Muscle layer of duodenum (tissue), 2 donors: Measurements from ENCODE around the gene SELENOS.
"Not testable (repeated sequence)": the region's sequence is repeated elsewhere in the genome, so short reads cannot be mapped to it uniquely, and the experiment has no call there.

Source experiments
- H3K27ac ChIP-seq: one replicate; pipeline ENCODE4 v1.7.0; 2013; ENCODE audit warnings: mild to moderate bottlenecking, low read length
- H3K27me3 ChIP-seq: one replicate; pipeline ENCODE4 v1.7.0; 2013; ENCODE audit warnings: low read depth, mild to moderate bottlenecking, control low read depth, low read length
- H3K36me3 ChIP-seq, 2 donors: one replicate each; pipeline ENCODE4 v1.7.0; 2013; ENCODE audit warnings: low read length in 2 of 2, control low read depth in 1 of 2, mild to moderate bottlenecking in 1 of 2; ENCODE audit not compliant: insufficient read depth in 2 of 2, control insufficient read depth in 1 of 2
- H3K4me1 ChIP-seq, 2 donors: one replicate each; pipeline ENCODE4 v1.7.0; 2013; ENCODE audit warnings: low read length in 2 of 2, mild to moderate bottlenecking in 2 of 2, control low read depth in 1 of 2, moderate library complexity in 1 of 2; ENCODE audit not compliant: insufficient read depth in 2 of 2, control insufficient read depth in 1 of 2
- H3K4me3 ChIP-seq, 2 donors: one replicate each; pipeline ENCODE4 v1.7.0; 2013; ENCODE audit warnings: low read length in 2 of 2, low read depth in 1 of 2, mild to moderate bottlenecking in 1 of 2
- H3K9me3 ChIP-seq, 2 donors: one replicate each; pipeline ENCODE4 v1.7.0; 2013; ENCODE audit warnings: low read length in 2 of 2, control low read depth in 1 of 2, mild to moderate bottlenecking in 1 of 2; ENCODE audit not compliant: control insufficient read depth in 1 of 2
- donor health status: healthy.

Gene SELENOS

DNA sequence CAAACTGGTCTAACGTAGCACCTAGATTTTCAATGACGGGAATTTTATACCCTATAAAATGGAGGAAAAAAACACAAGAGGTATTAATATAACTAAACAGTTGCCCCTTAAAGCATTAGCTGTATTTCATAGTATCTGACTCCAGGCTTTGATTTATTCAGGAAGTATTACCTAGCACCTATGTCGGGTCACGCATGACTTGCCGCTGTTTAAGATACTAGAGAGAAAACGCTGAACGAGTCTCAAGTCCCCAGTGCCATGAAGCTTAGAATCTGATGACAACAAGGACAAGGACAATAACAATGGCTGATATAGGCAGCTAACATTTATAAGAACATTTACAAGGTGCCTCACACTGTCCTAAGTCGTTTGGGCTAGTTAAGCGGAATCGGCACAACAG, 15.8 kb upstream of the SELENOS start:
- Histone ChIP-seq H3K36me3 (peaks cover 8 to 16% of the 10 kb centered on the region in 2 donors), H3K27ac (peak overlapping the region; percentile 99), H3K9me3 (no peaks in the 10 kb centered on the region), H3K4me3 (peak overlapping the region; percentile 86 to 99), H3K4me1 (peaks cover 7 to 29% of the 10 kb centered on the region in 2 donors), H3K27me3 (no peaks in the 10 kb centered on the region)

DNA sequence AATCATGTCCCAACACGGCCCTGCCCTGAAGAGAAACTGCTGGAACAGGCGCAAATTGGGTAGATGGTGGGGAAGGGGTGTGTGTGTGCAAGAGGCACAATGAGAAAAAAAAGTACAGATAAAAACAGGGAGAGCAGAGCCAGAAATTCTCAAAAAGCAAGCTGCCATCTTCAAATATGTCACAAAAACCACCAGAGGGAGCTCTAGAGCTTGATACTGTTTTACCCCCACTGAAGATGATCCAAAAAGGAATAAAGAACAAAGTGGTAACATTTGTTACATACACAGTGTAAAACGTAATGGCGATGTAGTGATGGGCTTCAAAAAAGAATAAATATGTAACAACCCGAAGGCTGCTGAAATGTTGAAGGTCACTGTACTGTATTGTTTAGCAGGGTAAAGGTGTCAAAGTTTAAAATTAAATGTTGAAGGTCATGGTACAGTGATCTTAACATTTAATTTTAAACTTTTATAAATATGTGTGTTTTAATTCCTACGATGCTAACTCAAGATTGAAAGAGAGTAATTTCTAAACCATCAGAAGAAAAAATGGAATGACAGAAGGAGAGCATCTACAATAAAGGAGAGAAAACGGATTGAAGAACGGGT, 11.7 kb upstream of the SELENOS start:
- peaks cover 7 to 21% of the 10 kb centered on the region in 2 donors for H3K4me1 ChIP-seq
- no peak overlapping the region for H3K4me3 ChIP-seq
- H3K9me3 ChIP-seq = no peaks in the 10 kb centered on the region
- no peak overlapping the region for H3K27ac ChIP-seq
- H3K36me3 ChIP-seq = peaks cover 27 to 45% of the 10 kb centered on the region in 2 donors
- no peaks in the 10 kb centered on the region for H3K27me3 ChIP-seq

DNA sequence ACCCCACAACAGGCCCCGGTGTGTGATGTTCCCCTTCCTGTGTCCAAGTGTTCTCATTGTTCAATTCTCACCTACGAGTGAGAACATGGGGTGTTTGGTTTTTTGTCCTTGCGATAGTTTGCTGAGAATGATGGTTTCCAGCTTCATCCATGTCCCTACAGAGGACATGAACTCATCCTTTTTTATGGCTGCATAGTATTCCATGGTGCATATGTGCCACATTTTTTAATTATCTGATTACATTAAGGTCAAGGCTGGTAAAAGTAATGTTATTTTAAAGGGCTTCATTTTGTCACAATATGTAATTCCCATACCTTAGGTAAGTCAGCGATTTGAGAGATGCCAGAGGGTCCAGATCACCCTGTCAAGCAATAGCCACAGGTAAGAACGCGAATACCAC, 10.1 kb upstream of the SELENOS start:
- not testable (repeated sequence) for H3K27ac ChIP-seq, H3K4me3 ChIP-seq, H3K27me3 ChIP-seq, H3K9me3 ChIP-seq, H3K4me1 ChIP-seq
- peaks cover 44 to 57% of the 10 kb centered on the region in 2 donors for H3K36me3 ChIP-seq

- peaks cover 51 to 61% of the 10 kb centered on the region in 2 donors for H3K36me3 ChIP-seq
Observed at GRCh38 chr15:101286471-101287114, 9.3 kb upstream of the SELENOS start.

DNA sequence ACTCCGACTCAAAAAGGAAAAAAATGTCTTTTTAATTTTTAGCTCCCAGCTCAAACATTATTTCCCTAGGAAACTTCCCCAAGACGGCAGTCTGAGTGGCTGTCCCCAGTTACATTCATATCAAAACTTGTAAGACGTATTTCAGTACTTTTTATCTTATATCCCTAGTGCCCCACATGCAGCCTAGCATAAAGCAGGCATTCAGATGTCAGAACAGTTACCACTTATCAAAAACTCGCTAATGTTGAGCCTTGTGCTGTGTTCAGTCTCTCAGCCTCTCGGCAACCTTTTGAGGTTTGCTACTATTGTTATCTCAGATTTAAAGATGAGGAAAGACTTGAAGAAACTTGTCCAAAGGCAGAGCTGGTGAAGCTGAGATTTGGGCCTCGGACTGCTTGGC, 6.6 kb upstream of the SELENOS start:
- Histone ChIP-seq H3K36me3 (peaks cover 65 to 68% of the 10 kb centered on the region in 2 donors), H3K4me1 (no peaks in the 10 kb centered on the region), H3K27me3 (no peaks in the 10 kb centered on the region), H3K27ac (no peak overlapping the region), H3K4me3 (no peak overlapping the region), H3K9me3 (no peaks in the 10 kb centered on the region)

More at GRCh38 chr15:101286471-101287114, 9.3 kb upstream of the SELENOS start:
- no peaks in the 10 kb centered on the region for H3K9me3 ChIP-seq
- no peak overlapping the region for H3K27ac ChIP-seq
- H3K4me3 ChIP-seq = no peak overlapping the region
- H3K27me3 ChIP-seq = no peaks in the 10 kb centered on the region
- peaks cover 0 to 1% of the 10 kb centered on the region in 2 donors for H3K4me1 ChIP-seq

GRCh38 chr15:101280007-101280406, 2.7 kb upstream of the SELENOS start:
- H3K4me1 ChIP-seq = peaks cover 0 to 19% of the 10 kb centered on the region in 2 donors
- H3K9me3 ChIP-seq = no peaks in the 10 kb centered on the region
- H3K27me3 ChIP-seq = no peaks in the 10 kb centered on the region
- peaks cover 41 to 55% of the 10 kb centered on the region in 2 donors for H3K36me3 ChIP-seq
- no peak overlapping the region for H3K4me3 ChIP-seq
- no peak overlapping the region for H3K27ac ChIP-seq

DNA sequence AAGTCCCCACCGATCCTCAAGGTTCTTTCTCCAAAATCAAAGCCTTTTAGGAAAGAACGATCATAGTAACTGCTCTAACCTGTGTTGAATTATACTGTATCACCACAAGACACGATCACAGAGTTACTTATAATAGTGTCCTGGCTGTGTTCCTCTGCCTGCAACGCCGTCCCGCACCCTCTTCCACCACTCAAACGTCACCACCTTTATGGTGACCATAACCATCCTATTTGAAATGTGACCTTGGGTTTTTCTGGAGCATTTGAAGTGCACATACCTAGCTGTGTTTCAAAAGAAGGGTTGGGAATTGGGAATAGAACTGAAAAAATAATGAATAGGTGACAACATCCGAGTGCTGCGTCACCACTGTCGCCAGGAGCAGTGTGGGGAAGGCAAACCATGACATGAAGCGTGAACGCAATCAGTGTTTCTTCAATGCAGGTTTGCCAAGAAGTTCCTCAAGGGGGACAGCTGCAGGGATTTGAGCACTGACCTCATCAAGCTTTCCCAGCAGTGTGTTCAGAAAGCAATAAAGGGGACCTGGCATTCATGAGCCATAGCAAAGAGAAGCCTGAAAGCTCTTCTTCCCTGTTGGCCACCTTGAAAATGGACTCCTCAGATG, 769 bp upstream of the SELENOS start:
- peaks cover 0 to 19% of the 10 kb centered on the region in 2 donors for H3K4me1 ChIP-seq
- peak overlapping the region; percentile 20 for H3K27ac ChIP-seq
- H3K36me3 ChIP-seq = peaks cover 48 to 57% of the 10 kb centered on the region in 2 donors
- peak overlapping the region; percentile 40 to 73 for H3K4me3 ChIP-seq
- H3K27me3 ChIP-seq = no peaks in the 10 kb centered on the region
- no peaks in the 10 kb centered on the region for H3K9me3 ChIP-seq

DNA sequence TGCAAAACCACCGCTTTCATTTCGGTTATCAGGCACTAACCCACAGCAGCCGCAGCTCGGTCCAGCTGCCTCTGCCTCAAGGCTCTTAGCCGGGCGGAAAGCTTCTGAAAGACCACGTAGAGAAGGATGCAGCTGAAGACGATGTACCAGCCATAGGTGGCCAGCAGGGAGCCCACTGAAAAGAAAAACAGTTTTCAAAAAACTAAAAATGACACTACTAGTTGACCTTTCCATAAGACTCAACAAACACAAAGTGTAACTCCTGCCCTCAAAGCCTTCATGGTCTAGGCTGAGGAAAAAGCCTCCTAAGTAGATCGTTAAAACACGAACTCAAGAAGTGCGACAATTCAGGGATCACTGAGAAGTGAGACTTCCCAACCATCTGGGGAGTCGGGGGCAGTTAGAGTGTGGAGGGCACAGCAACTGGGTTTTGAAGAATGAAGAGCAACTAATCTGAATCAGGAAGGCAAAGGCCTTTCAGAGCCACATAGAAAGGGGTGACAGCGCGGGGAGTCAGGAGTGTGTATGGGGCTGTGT, 716 bp downstream of the SELENOS start:
- Histone ChIP-seq H3K9me3 (no peaks in the 10 kb centered on the region), H3K27ac (peak overlapping the region; percentile 94), H3K4me1 (peaks cover 0 to 19% of the 10 kb centered on the region in 2 donors), H3K36me3 (peaks cover 50 to 56% of the 10 kb centered on the region in 2 donors), H3K27me3 (no peaks in the 10 kb centered on the region), H3K4me3 (peak overlapping the region; percentile 73 to 87)

DNA sequence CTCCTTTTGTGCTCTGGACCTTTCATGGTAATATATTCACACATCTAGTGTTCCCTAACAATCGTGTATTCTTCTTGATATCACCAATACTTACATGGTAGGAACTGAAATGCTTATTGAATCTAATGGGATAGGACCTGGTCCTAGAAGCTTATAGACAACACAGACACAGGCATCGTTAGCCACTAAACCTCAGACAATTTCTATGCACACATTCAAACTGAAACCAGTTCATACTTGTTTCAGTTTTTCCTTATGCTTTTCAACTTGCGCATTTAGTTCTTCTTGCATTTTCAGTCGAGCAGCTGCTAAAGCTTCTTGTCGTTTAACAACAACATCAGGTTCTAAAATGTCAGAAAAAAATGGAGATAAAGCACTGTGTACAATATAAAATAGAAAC, 2.3 kb downstream of the SELENOS start:
- H3K27ac ChIP-seq = no peak overlapping the region
- H3K27me3 ChIP-seq = no peaks in the 10 kb centered on the region
- peaks cover 55% of the 10 kb centered on the region in 2 donors for H3K36me3 ChIP-seq
- H3K4me1 ChIP-seq = peaks cover 0 to 19% of the 10 kb centered on the region in 2 donors
- H3K9me3 ChIP-seq = no peaks in the 10 kb centered on the region
- no peak overlapping the region for H3K4me3 ChIP-seq

DNA sequence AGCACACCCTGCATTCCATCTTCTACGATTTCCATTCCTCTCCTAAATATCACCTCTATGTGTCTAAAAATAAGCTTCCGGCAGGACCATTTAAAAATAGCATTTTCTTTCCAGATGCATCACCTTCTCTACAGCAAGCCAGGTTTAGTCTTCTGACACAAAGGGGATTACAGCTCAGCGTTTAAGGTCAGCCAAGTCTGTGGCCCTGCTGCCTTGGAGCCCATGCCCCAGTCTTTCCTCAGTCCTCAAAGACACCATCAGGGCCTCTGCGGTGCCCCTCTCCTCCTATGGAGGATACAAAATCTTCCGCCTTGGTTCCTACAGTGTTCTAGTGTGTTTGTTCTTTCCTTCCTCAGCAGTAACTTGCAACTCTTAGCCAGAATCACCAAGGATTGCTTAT, 3.8 kb downstream of the SELENOS start:
- peaks cover 0 to 19% of the 10 kb centered on the region in 2 donors for H3K4me1 ChIP-seq
- H3K36me3 ChIP-seq = peaks cover 51 to 53% of the 10 kb centered on the region in 2 donors
- H3K27ac ChIP-seq = no peak overlapping the region
- no peak overlapping the region for H3K4me3 ChIP-seq
- no peaks in the 10 kb centered on the region for H3K27me3 ChIP-seq
- H3K9me3 ChIP-seq = no peaks in the 10 kb centered on the region

DNA sequence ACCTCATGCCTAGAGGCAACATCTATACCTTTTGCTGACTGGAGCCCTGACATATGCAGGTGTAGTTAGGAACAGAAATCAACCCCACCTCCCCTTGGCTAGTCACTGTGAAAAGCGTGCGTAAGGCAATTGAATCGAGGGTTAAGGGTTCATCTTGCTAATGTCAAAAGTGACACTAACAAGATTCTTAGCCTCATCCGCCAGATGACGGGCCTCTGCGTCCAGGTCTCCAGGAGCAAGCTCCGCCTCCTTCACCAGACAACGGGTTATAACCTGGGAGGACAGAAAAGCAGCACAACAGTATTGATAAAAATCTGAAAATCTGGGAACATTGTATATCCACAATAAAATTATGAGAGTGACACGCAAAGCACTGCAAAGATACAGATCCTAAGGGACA, 4.7 kb downstream of the SELENOS start:
- H3K27me3 ChIP-seq = no peaks in the 10 kb centered on the region
- no peak overlapping the region for H3K27ac ChIP-seq
- H3K9me3 ChIP-seq = no peaks in the 10 kb centered on the region
- H3K4me3 ChIP-seq = no peak overlapping the region
- peaks cover 0 to 16% of the 10 kb centered on the region in 2 donors for H3K4me1 ChIP-seq
- H3K36me3 ChIP-seq = peaks cover 51 to 53% of the 10 kb centered on the region in 2 donors
